Left ventricle myocardium superior (tissue), 1 donor: Measurements from ENCODE around the gene YWHAE. TPM values are rescaled to one million over a fixed set of nuclear protein-coding genes. Genes with fewer than 3 reads are reported as not detected.
A peak's percentile ranks its signal among the peaks of the same experiment; 100 is the strongest.
"Not testable (repeated sequence)": the region's sequence is repeated elsewhere in the genome, so short reads cannot be mapped to it uniquely, and the experiment has no call there.

Source experiments
- ATAC-seq: fragments of 200-7000 bp; cut with Tn5 transposase; one replicate; pipeline ENCODE4 v1.9.1; 2020; ENCODE audit warnings: mild to moderate bottlenecking, moderate library complexity
- DNase-seq: peaks from one replicate; pipeline ENCODE4 v3.0.0-alpha.2; 2020
- intact Hi-C: fragments of 100-400 bp; cut with micrococcal nuclease; formaldehyde crosslinking; loops from one replicate; pipeline ENCODE4 v1.11.0; 2022
- total RNA-seq: library from RNA; stranded (reverse); fragmentation: NEBNext Ultra II Directional; extraction: Animal tissue kit (Norgen Biotek cat#: 25700); gene quantifications from one replicate; pipeline ENCODE4 v1.2.1, GENCODE V29; 2021
- donor health status: DM: no; HTN: yes; CAD: no; lungs with severe emphysema.

YWHAE gene
- total RNA-seq, 1 donor from 2014 or later, result 620 TPM

DNA sequence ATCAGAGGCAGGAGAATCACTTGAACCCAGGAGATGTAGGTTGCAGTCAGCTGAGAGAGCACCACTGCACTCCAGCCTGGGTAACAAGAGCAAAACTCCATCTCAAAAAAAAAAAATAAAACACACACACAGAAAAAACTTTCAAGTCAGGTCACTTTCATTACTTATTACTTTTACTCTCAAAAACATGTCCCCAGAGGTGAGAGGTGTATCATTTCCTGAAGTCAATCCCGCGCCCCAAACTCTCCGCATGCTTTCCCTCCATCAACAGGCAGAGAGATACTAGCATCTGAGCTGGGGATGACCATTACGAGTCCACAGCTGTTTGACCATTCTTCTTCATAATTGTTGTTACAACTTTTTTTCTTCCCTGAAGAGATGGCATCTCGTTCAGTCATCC, 48.7 kb downstream of the YWHAE start:
- intact Hi-C loops, result no loop called here
- no peak for ATAC-seq
- no peak for DNase-seq

DNA sequence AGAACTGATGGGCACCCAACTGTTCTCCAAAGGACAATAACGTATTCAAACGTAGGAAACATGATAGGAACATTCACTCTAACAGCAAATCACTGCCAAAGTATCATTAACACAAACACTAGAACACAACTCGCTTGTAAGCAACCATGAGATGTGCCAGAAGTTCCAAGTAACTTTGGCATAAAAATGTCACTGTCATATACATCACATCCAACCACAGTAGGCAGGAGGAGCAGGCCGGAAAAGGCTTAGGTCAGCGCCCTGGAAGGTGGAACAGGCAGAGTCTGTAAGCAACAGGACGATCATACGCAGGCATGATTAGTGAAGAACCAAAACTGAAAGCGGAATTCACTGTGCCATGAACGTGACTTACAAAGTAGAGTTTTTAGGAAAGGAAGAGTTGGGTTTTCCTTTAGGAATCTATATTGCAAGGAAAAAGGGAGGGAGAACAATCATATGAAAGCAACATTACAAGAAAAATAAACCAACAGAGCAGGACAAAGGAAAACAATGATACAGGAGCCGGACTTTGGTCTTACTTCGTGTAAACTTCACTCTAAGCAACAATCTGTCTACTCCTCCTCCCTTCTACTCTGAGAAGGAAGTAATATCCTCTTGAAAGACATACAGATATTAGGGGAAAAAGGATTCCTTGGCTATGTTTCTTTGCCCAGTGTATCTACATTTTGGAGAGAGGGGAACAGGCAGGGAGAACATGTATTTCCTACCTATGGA, 52.3 kb downstream of the YWHAE start:
- ATAC-seq (peak; percentile 80), DNase-seq (no peak)
- intact Hi-C loops, result no loop called here

DNA sequence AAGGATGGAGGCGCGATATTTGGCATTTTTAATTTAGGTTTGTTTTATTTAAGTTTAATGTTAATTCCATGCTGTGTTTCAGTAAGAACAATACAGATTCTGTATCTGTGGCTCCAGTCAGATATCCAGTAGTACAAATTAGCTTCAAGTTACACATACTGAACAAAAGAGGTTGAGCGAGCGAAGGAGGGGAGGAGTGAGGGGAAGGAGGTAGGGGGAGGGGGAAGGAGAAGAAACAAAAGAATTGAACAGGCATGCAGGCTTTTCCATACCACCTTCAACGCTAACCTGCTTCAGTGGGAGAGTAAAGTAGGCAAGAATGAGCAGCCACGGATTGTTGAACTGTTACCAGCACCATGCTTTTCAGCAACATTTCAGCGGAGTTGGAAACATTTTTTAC, 55.5 kb downstream of the YWHAE start:
- DNase-seq, result no peak
- intact Hi-C loops, result no loop called here
- ATAC-seq, result no peak

DNA sequence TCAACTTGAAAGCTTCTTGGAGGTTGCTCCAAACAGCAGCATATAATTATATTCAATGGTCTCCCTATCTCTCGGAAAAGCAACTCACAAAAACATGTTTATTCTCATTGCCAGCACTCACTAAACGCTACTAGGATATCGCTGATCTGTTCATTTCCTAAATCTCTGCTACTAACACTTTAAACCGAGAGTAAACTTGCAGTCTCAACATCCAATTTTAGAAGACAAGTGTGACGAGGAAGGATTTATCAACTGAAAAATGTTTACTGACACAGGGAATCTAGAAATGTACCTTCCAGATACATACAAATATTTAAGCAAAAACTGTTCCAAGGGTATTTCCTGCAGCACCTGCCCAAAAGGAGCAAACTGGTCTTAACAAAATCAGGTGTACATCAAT, 56.5 kb downstream of the YWHAE start:
- intact Hi-C loops, result no loop called here
- DNase-seq, result no peak
- no peak for ATAC-seq

DNA sequence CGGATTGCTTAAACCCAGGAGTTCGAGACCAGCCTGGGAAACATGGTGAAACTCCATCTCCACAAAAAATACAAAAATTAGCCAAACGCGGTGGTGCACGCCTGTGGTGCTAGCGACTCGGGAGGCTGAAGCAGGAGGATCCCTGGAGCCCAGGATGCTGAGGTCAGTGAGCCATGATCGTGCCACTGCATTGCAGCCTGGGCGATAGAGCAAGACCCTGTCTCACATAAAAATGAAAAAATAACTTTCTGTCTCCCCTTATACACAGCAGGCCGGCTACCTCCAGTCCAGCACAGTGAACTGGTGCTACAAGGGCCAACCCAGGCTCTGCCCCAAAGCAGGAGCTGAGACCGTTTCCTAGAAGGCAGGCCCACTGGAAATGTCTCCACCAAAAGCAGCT, 59.7 kb downstream of the YWHAE start:
- ATAC-seq (no peak), DNase-seq (no peak)
- intact Hi-C loops, result no loop called here

DNA sequence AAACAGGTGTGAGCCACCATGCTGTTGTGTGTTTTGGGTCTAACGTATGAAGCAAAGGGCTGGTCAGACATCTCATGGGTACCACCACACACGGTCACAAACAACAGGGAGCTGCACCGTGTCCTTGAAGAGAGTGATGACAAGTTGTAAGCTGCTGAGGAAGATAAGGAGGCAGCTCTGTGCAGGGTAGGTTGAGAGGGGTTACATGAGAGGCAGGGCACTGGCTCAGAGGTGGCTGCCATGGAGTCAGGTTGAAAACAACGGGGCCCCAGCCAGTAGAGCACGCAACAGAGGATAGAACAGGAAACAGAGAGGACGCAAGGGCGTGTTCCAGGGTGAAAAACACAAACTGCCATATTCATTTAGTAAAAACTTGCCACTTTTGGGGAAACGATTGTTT, 68.3 kb downstream of the YWHAE start:
- ATAC-seq (peak; percentile 98), DNase-seq (peak; percentile 68)
- intact Hi-C loops, result loop anchor here (5.0 kb wide), 1 partner anchor 54 kb away; the partner anchor contains the start of gene TRARG1

DNA sequence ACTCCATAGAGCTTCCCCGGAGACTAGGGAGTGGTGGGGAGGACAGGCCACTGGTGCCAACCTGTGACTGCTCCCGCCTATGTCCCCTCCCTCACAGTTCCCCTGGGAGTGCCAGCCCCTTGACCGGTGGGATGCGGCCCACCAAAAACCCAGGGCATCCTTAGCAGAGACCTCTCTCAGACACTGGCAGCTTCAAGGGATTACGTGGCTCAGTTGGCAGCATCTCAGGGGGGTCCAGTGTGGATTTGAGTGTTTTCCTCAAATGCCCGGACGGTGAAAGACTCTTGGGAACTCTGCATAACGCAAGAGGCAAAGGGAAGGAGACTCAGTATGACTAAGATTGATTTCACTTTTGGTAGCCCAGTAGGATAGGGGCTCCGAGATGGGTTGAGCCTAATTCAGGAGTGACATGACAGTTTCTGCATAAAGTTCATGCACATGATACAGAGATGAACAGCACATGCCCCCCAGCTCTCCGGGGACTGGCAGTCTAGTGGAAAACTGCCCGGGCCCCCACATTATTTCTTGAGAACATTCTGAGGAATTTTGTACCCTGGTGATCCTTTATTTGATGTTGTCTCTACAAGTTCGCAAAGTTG, 70.2 kb downstream of the YWHAE start:
- no peak for DNase-seq
- intact Hi-C loops, result loop anchor here (5.0 kb wide), 1 partner anchor 53 kb away; the partner anchor contains the start of gene TRARG1
- no peak for ATAC-seq

DNA sequence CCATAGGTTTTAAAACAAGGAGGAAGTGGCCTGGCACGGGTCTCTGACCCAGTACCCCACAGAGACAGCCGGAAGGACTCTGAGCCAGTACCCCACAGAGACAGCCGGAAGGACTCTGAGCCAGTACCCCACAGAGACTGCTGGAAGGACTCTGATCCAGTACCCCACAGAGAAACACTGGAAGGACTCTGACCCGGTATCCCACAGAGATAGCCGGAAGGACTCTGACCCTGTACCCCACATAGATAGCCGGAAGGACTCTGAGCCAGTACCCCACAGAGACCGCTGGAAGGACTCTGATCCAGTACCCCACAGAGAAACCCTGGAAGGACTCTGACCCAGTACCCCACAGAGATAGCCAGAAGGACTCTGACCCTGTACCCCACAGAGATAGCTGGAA, 71.6 kb downstream of the YWHAE start:
- intact Hi-C loops, result no loop called here
- DNase-seq (no peak), ATAC-seq (no peak)

DNA sequence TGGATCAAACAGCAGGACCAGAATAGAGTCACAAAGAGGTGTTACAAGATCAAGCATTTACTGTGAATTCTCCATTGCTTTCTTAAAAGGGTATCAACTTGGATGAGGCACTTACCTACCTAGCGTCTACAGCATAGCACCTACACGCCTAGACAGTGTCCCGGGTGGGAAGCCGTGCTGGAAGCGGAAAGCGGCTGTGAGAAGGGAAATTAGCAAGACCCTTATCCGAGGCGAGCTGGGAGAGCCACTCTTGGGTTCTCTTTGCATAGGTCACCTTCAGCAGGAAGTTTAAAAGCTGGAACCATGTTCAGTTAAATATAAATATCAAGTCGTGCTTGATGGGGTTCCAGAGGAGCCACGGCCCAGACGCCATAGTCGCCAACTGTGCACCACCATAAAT, 74.3 kb downstream of the YWHAE start:
- intact Hi-C loops, result no loop called here
- DNase-seq, result no peak
- no peak for ATAC-seq

DNA sequence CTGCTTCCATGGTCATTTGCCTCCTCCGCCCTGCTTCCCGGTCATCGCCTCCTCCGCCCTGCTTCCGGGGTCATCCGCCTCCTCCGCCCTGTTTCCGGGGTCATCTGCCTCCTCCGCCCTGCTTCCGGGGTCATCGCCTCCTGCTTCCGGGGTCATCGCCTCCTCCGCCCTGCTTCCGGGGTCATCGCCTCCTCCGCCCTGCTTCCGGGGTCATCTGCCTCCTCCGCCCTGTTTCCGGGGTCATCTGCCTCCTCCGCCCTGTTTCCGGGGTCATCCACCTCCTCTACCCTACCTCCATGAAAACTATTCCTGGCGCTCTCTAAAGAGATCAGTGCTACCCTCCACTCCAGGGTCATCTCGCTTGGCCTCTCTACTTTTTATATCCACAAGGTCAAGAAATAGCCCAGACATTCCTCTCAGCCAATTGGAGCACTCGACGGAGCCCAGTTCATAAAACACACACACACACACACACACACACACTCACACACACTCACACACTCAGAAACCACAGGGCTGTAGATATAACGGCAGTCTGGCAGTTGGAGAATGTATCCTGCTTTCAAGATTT, 75.7 kb downstream of the YWHAE start:
- ATAC-seq, result no peak
- intact Hi-C loops, result no loop called here

DNA sequence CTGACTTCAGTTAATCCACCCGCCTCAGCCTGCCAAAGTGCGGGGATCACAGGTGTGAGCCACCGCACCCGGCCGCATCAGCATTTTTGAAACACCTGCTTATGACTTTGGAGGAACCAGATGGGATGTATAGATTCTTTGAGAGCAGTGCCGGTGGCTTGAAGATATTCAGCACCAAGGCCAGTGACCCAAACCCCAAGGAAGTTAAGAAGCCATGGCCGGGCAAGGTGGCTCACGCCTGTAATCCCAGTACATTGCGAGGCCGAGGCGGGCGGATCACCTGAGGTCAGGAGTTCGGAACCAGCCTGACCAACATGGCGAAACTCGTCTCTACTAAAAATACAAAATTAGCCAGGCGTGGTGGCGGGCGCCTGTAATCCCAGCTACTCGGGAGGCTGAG, 76.7 kb downstream of the YWHAE start:
- ATAC-seq, result no peak
- intact Hi-C loops, result no loop called here
- no peak for DNase-seq

More for the DNA sequence above, 75.7 kb downstream of the YWHAE start:
- DNase-seq, result no peak

DNA sequence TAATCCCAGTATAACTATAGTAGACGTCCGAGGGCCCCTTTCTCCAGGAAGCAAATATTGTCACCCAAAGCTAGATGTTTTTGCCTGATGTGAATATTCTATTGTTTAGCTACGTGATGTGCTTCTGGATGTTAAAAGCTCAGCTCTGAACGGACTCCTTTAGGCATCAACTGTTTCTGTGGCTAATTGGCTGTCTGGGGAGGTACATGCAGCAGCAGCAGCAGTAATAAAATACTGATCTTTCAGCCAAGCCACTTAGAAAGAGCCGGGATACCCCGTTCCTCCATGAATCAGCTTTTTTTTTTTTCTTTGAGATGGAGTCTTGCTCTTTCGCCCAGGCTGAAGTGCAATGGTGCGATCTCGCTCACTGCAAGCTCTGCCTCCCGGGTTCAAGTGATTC, 77.5 kb downstream of the YWHAE start:
- no peak for ATAC-seq
- DNase-seq, result no peak
- intact Hi-C loops, result no loop called here

DNA sequence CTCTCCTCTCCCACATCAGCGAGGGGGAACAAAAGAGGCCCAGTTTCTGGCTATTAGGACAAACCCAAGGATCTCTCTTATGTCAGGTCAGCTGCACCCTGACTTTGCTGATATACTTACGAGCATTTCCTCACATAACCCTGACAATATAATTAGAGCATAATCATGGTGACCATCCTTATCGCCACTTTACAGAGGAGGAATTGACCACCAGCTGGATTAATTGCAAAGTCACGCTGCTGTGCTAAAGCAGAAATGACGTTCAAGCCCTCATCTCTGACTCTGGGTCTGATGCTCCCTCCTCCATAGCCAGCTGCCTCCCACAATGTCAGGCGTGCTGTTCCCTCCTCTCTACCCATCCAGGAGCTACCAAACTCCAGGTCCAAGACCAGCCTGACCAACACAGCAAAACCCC, 78.0 kb downstream of the YWHAE start:
- ATAC-seq (no peak), DNase-seq (no peak)
- intact Hi-C loops, result no loop called here

DNA sequence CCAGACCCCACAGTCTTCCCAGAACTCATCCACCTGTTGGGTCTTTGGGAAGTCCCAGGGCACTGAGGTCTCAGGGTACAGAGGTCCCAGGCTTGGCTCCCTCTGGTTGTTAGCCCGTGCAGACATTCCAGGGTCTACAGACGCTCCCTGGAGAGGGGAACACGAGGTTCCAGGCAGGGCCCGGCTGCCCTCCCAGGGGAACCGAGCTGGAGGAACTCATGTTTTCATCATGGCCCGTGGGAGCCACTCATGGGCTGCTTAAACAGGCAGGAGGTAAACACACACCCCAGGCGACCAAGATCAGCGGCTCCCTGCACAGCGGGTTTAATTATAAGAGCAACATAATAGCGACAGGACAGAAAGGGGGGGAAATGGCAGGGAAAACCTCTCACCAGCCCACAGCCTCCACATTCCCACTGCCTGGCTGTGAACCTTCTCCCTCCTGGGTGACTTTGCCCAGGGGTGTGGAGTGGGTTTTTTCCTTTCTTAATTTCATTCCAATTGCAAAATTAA, 84.1 kb downstream of the YWHAE start:
- DNase-seq, result peak; percentile 68
- intact Hi-C loops, result no loop called here
- ATAC-seq, result peak; percentile 66

DNA sequence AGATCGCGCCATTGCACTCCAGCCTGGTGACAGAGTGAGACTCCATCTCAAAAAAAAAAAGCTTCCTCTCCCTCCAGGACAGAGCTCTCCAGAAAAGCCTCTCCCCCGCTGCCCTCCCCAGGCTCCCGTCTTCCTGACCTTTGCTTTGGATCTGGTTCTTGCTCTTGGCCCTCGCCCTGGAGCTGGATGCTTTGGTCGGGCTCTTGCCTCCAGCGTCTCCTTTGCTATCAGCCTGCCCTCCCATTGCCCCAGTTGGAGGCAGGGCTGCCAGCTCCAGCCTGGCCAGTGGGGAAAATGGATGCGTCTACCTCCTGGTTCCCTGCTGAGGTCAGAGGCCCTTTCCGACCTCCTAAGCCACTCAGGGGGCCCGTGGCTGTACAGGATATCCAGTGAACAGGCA, 84.6 kb downstream of the YWHAE start:
- ATAC-seq, result peak; percentile 90
- peak; percentile 67 for DNase-seq

DNA sequence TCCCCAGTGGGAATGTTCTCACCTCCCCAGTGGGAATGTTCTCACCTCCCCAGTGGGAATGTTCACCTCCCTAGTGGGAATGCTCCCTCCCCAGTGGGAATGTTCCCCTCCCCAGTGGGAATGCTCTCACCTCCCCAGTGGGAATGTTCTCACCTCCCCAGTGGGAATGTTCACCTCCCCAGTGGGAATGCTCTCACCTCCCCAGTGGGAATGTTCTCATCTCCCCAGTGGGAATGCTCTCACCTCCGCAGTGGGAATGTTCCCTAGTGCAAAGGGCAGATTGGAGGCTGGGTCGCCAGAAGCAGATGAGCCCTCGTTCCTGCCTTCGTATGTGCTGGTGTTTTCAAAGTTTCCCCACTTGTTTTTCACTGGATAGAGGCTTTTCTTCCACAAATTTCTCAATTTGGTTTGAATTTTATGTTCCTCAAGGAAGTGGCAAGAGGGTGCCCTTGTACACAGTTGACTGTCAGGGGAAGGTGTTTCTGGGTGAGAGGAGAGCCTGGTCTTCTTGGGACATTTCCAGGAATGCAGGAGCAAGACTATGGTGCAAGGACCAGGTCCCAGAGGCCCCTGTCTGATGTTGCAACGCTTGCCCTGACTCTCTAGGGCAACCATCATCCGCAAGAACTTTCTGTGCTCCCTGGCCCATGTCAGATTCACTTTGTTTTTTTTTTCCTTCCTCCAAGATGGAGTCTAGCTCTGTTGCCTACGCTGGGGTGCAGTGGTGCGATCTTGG, 86.6 kb downstream of the YWHAE start:
- ATAC-seq (no peak), DNase-seq (no peak)
- intact Hi-C loops, result no loop called here

More for the DNA sequence above, 84.6 kb downstream of the YWHAE start:
- intact Hi-C loops, result no loop called here

DNA sequence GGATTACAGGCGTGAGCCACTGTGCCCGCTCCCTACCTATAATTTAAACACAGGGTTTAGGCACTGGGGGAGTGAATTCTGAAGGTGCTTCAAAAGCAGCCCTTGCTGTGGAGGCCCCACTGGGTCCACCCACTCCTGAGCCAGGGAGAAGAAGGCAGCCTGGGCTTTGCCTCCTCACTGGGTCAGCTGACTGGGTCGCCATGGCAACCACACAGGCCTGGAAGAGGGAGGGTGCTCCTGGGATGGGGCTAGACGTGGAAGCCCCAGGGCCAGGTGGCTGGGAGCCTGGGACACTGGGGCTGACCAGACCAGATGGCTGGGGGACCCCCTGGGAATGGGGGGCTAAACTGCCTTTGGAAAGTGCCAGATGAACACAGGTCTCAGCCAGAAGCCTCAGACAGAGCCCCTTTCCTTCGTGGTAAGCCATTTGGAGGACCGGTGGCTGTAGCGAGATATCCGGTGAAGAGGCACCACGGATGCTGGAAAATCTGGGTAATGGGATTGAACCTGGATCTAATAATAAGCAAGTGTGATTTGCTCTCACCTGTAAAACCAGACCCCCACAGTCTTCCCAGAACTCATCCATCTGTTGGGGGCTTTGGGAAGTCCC, 87.7 kb downstream of the YWHAE start:
- no peak for DNase-seq
- ATAC-seq, result no peak
- intact Hi-C loops, result no loop called here

DNA sequence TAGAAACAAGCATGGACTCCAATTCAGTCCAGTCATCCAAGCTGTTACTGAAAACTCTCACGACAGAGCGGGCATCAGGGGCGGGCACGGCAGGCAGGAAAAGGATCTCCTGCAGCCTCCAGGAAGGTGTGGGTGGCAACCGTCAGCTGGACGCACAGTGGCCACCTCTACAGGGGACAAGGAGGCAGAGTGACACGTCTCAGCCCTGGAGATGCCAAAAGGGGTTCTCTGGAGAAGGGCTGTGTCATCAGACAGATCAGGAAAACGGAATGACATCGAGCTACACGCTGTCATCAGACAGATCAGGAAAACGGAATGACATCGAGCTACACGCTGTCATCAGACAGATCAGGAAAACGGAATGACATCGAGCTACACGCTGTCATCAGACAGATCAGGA, 92.2 kb downstream of the YWHAE start:
- DNase-seq, intact Hi-C loops, ATAC-seq: not testable (repeated sequence)

DNA sequence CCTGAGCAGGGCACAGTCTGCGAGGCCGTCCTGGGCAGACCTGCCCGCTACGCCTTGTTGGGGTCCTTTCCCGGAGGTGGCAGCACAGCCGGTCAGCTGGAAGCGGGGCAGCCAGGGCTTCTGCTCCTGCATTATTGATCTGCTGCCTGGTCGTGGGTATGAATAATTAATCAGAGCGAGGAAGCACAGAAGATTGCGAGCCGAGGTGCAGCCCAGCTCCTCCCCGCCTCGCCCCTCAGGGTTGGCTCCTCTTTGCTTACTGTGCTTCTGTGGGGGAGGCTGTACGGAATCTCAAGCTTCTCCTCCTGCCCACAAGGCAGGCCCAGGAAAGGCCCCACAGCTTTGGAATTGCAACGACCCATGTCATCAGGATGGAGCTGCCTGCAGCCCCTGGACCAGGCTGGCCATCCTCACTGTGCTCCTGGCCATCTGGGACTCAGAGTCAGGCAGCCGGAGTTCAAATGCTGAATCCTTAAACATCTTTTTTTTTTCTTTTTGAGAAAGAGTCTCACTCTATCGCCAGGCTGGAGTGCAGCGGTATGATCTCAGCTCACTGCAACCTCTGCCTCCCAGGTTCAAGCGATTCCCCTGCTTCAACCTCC, 95.0 kb downstream of the YWHAE start:
- DNase-seq, result no peak
- no peak for ATAC-seq
- intact Hi-C loops, result no loop called here
